ENCODE measurements around the gene ODC1.
A peak's percentile ranks its signal among the peaks of the same experiment; 100 is the strongest.

The ODC1 gene

DNA sequence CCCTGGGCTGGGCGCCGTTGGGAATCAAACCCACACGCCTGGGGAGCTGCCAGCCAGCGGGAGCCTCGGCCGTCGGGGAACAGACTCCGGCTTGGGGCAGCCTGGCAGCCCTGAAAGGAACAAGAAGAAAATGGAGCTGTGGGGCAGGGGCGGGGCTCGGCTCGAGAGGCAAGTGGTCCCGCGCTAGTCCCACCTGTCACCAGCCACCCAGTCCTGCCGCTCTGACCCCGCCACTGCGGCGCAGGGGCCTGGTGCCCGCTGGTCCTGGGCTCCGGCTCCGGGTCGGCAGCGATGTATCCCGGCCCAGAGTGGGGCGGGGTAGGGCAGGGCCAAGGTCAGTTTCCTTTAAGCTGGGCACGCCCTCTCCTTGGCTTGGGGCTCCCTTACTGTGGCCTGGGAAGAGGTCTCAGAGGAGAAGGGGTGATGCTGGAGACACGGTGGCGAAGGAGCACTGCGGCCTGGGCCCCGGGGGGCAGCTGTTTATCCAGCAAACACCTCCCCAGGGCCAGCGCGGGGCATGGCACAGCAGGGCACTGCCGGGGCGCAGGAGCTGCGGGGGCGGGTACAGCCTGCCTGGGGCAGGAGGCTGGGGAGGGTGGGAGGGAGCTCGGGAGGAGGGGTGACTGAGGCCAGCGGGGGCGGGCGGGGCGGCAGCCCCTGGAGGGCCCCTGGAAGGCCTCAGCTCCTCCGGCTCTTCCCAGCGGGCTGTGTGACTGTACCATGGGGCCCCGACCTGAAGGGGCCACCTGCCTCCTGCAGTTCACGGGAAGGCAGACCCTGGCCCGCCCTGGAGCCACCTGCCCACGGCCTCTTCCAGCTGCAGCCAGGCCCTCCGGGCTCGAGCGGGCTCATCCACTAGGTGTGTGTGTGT, 15.6 kb downstream of the ODC1 start:
- TF ChIP-seq, protein P1, sequence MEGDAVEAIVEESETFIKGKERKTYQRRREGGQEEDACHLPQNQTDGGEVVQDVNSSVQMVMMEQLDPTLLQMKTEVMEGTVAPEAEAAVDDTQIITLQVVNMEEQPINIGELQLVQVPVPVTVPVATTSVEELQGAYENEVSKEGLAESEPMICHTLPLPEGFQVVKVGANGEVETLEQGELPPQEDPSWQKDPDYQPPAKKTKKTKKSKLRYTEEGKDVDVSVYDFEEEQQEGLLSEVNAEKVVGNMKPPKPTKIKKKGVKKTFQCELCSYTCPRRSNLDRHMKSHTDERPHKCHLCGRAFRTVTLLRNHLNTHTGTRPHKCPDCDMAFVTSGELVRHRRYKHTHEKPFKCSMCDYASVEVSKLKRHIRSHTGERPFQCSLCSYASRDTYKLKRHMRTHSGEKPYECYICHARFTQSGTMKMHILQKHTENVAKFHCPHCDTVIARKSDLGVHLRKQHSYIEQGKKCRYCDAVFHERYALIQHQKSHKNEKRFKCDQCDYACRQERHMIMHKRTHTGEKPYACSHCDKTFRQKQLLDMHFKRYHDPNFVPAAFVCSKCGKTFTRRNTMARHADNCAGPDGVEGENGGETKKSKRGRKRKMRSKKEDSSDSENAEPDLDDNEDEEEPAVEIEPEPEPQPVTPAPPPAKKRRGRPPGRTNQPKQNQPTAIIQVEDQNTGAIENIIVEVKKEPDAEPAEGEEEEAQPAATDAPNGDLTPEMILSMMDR (IDR thresholded peaks at IDR 0.05; ENCODE audit: low read depth, low read length, missing control alignments), result no peak
- DNase-seq (ENCODE audit: low read depth), result no peak
- in situ Hi-C loops (cut with HindIII; ENCODE audit: low sequenced_read_pairs), result loop anchor here (5.0 kb wide), 1 partner anchor 310 kb away; the partner anchor contains the start of gene RRM2
- H3K4me3 ChIP-seq (ENCODE audit: low read depth, low read length), result peak overlapping the region; percentile 27

DNA sequence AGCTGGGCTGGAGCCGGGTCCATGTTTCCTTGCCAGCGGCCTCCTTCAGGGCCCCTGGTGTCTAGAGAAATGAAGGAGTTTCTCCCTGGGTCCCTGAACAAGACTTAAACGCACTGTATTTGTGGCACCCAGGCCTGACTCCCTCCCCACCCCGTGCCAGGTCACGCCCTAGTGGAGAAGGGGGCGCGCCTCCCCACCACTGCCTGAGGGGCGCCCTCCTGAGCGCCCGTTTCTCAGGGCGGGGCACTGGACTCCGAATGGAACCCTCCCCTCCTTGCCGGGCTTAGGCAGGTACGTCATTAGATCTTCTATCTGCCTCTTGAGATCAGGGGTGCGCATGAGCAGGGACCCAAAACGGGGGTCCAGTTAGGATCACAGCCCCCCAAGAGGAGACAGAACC, 16.3 kb downstream of the ODC1 start:
- no peak for DNase-seq (ENCODE audit: low read depth)
- TF ChIP-seq, protein P1 (IDR thresholded peaks at IDR 0.05; ENCODE audit: low read depth, low read length, missing control alignments), result no peak
- in situ Hi-C loops (cut with HindIII; ENCODE audit: low sequenced_read_pairs), result loop anchor here (5.0 kb wide), 1 partner anchor 309 kb away; the partner anchor contains the start of gene RRM2
- no peak overlapping the region for H3K4me3 ChIP-seq (ENCODE audit: low read depth, low read length)

DNA sequence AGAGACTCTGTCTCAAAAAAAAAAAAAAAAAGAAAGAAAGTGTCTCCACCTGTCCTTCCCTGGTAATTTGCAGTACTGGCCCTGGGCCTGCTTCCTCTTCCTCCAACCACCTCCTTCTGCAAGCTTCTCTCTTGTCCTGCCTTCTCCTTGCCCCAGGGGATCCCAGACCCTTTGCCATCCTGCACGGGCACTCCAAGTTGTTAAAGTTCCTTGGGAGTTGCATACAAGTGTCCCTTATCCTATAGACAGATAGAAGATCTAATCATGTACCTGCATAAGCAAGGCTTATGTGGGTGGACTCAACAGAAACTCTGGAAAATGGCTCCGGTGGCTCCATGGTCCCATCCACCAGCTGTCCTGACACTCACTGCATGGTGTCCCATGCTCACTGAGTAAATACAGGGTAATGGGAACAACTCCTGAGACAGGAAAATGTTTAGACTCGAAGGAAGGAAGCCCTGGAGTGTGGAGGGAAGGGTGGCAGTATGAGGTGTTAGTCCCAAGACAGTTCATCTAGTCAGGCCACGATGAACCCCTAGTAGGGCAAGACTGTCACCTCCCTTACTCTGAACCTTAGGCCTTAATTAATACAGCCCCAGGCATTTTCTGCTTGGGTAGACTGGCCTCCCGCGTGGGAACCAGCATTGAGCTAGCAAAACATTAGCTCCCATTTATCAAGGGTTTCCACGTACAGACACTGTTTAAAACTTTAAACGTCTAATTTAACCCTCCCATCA, 17.1 kb downstream of the ODC1 start:
- TF ChIP-seq, protein P1 (IDR thresholded peaks at IDR 0.05; ENCODE audit: low read depth, low read length, missing control alignments), result no peak
- in situ Hi-C loops (cut with HindIII; ENCODE audit: low sequenced_read_pairs), result loop anchor here (5.0 kb wide), 1 partner anchor 309 kb away; the partner anchor contains the start of gene RRM2
- H3K4me3 ChIP-seq (ENCODE audit: low read depth, low read length), result no peak overlapping the region
- DNase-seq (ENCODE audit: low read depth), result no peak

DNA sequence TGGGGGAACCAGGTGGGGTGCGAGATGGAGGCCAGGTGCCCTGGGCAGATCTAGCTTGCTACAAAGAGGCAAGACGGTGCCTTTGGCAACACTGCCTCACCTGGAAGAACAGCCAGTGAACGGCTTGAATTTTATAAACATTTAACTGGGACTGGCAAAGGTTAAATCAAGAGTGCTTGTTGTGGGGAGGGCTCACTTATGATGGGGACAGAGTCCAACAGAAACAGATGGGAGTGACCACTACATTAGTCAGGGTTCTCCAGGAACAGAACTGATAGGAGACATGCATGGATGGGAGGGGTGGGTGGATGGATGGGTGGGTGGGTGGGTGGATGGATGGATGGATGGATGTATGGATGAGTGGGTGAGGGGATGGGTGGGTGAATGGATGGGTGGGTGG, 19.2 kb downstream of the ODC1 start:
- DNase-seq (ENCODE audit: low read depth), result no peak
- TF ChIP-seq, protein P1 (IDR thresholded peaks at IDR 0.05; ENCODE audit: low read depth, low read length, missing control alignments), result no peak
- in situ Hi-C loops (cut with HindIII; ENCODE audit: low sequenced_read_pairs), result no loop called here
- no peak overlapping the region for H3K4me3 ChIP-seq (ENCODE audit: low read depth, low read length)

DNA sequence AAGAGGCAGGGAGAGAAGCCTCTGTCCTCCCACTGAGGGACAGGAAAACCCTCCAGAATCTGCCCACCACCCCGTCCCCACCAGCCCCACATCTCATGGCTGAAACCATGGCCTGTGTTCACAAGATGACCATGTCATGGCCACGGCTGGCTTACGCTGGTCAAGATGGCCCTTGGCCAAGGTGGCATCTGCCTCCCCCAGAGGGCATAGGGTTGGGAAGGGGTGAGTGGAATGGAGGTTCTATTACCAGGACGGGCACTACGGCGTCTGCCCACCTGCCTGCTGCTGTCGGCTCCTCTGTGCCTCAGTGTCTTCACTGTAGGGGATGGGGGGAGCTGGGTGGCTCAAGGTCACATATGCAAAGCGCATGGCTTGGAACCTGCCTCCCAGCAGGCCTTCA, 19.8 kb downstream of the ODC1 start:
- in situ Hi-C loops (cut with HindIII; ENCODE audit: low sequenced_read_pairs), result no loop called here
- TF ChIP-seq, protein P1 (IDR thresholded peaks at IDR 0.05; ENCODE audit: low read depth, low read length, missing control alignments), result no peak
- no peak overlapping the region for H3K4me3 ChIP-seq (ENCODE audit: low read depth, low read length)
- DNase-seq (ENCODE audit: low read depth), result no peak

DNA sequence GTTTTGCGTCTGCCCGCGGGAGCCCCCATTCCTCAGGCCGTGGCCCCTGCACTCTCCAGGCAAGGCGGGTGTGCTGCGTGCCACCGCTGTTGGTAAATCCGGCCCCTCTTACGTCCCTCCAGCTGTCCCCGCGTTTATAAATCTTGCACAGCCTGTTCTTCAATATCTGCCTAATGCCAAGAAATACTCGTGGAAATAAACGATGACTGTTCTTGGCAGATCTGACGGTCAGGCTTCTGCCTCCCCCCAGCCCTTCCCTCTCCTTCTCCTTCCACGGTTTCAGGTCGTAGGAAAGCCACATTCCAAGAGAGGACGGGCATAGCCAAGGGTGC, 20.5 kb downstream of the ODC1 start:
- TF ChIP-seq, protein P1 (IDR thresholded peaks at IDR 0.05; ENCODE audit: low read depth, low read length, missing control alignments), result no peak
- no peak overlapping the region for H3K4me3 ChIP-seq (ENCODE audit: low read depth, low read length)
- no peak for DNase-seq (ENCODE audit: low read depth)
- in situ Hi-C loops (cut with HindIII; ENCODE audit: low sequenced_read_pairs), result no loop called here
